ENCODE data around the gene ANO9.
"Not testable (repeated sequence)": the region's sequence is repeated elsewhere in the genome, so short reads cannot be mapped to it uniquely, and the experiment has no call there.

ANO9 gene

DNA sequence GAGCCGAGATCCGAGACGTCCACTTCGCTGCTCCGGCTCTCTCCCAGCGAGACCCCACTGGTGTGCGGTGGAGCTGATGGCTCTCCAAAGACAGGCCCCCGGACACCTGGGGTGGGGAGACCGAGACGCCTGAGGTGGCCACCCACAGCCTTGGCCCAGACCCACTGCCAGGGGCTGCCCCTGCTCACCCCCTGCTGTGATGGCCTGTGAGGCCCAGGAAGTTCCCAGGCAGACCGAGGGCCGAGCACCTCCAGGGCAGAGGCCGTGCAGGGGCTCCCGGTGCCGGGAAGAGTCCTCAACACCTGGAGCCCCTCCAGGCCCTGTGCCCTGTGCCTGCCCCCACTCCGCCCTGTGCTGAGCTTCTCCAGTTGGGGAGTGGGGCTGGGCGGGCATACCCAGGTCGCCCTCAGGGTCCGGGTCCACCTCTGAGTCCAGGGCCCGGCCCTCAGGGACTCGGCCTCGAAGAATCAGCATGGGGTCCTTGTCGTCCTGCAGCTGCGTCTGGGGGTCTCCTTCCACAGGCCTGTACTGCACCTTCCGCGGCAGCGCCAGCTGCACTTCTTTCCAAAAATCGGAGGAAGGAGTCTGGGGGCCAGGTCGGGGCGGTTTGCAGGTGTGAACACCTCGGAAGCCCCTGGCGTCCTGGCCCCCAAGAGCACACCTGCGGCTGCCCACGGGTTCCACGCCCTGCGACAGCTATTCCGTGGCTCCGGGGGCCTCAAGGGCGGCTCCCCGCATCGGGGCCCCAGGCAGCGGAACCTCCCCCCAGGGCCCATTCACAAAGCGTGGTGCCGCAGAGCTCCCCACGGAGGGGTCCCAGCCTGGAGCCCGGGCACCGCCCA, 35.6 kb downstream of the ANO9 start:
- in situ Hi-C loops (cut with MboI; ENCODE audit: low pct_unique_long_range_greater_than_20kb, low sequenced_read_pairs, unreplicated experiment) = no loop called here
- no peak for DNase-seq (ENCODE audit: low spot score)
- TF ChIP-seq, protein P1, sequence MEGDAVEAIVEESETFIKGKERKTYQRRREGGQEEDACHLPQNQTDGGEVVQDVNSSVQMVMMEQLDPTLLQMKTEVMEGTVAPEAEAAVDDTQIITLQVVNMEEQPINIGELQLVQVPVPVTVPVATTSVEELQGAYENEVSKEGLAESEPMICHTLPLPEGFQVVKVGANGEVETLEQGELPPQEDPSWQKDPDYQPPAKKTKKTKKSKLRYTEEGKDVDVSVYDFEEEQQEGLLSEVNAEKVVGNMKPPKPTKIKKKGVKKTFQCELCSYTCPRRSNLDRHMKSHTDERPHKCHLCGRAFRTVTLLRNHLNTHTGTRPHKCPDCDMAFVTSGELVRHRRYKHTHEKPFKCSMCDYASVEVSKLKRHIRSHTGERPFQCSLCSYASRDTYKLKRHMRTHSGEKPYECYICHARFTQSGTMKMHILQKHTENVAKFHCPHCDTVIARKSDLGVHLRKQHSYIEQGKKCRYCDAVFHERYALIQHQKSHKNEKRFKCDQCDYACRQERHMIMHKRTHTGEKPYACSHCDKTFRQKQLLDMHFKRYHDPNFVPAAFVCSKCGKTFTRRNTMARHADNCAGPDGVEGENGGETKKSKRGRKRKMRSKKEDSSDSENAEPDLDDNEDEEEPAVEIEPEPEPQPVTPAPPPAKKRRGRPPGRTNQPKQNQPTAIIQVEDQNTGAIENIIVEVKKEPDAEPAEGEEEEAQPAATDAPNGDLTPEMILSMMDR (IDR thresholded peaks at IDR 0.05; ENCODE audit: extremely low read depth, insufficient read depth, missing control alignments) = no peak

DNA sequence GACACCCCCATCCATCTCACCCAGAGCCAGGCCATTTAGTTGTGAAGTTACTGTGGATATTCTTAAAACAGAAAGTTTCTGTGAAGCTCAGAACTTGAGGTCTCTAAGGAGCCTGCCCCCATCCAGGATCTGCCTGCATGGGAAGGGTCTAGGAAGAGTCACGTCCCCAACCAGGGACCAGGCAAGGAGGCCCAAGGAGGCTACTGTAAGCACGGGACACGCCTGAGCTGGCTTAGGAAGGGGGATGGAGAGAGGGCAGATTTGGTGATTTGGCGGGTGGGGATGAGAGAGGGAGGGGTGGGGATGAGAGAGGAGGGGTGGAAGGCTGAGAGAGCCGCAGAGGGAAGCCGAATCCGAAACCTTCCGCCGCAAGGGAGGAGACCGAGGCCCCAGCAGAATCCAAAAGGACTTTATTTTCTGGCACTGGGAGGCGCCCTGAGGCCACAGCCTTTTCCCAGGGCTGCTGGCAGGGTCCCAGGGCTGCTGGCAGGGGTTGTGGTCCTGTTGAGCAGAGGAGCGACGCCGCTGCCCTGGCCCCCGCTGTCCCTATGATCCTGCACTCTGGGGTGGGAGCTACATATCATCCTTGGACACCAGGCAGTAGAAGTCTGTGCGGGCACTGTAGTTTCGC, 36.4 kb downstream of the ANO9 start:
- TF ChIP-seq, protein P1 (IDR thresholded peaks at IDR 0.05; ENCODE audit: extremely low read depth, insufficient read depth, missing control alignments) = no peak
- no peak for DNase-seq (ENCODE audit: low spot score)

DNA sequence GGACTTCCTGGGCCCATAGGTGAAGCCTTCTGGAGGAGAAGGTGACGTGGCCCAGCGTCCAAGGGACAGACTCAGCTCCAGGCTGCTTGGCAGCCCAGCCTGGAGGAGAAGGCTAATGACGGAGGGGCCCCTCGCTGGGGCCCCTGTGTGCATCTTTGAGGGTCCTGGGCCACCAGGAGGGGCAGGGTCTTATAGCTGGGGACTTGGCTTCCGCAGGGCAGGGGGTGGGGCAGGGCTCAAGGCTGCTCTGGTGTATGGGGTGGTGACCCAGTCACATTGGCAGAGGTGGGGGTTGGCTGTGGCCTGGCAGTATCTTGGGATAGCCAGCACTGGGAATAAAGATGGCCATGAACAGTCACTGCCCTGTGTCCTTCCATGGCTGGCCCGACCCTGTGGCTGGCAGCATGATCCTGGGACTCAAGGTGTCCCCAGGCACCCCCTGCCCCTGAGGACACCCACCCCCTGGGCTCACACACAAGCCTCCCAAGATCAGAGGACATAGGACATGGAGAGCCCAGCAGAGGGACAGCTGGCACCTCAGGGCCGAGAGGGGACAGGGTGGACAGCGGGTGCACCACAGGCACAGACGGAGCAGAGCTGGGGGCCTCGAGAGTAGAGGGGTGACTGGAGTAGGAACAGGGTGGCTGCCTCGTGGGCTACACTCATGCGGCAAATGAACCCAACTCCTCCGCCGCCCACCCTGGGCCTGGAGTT, 37.1 kb downstream of the ANO9 start:
- TF ChIP-seq, protein P1 (IDR thresholded peaks at IDR 0.05; ENCODE audit: extremely low read depth, insufficient read depth, missing control alignments) = no peak
- in situ Hi-C loops (cut with MboI; ENCODE audit: low pct_unique_long_range_greater_than_20kb, low sequenced_read_pairs, unreplicated experiment) = no loop called here
- no peak for DNase-seq (ENCODE audit: low spot score)

More for the DNA sequence above, 36.4 kb downstream of the ANO9 start:
- in situ Hi-C loops (cut with MboI; ENCODE audit: low pct_unique_long_range_greater_than_20kb, low sequenced_read_pairs, unreplicated experiment) = no loop called here

DNA sequence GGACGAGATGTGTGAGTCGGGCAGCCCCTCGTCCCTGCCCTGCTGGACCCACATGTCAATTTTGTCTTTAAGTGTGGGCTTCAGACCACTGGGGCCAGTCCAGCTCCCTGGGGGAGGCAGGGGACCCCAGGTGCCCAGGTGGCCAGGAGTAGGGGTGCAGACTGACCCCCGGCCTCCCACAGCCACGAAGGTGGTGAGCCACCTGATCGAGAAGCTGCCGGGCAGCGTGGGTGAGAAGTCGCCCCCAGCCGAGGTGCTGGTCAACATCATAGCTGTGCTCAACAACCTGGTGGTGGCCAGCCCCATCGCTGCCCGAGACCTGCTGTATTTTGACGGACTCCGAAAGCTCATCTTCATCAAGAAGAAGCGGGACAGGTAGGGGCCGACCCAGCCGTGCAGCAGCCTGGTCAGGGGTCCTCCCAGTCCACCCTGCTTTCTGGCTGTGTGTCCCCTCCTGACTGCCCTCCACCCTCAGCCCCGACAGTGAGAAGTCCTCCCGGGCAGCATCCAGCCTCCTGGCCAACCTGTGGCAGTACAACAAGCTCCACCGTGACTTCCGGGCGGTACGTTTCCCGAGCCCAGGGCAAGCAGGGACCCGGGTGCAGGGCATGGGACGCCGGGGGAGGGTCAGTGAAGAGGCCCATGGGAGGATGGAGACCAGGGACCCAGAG, 37.9 kb downstream of the ANO9 start:
- TF ChIP-seq, protein P1 (IDR thresholded peaks at IDR 0.05; ENCODE audit: extremely low read depth, insufficient read depth, missing control alignments) = no peak
- in situ Hi-C loops (cut with MboI; ENCODE audit: low pct_unique_long_range_greater_than_20kb, low sequenced_read_pairs, unreplicated experiment) = no loop called here
- no peak for DNase-seq (ENCODE audit: low spot score)

DNA sequence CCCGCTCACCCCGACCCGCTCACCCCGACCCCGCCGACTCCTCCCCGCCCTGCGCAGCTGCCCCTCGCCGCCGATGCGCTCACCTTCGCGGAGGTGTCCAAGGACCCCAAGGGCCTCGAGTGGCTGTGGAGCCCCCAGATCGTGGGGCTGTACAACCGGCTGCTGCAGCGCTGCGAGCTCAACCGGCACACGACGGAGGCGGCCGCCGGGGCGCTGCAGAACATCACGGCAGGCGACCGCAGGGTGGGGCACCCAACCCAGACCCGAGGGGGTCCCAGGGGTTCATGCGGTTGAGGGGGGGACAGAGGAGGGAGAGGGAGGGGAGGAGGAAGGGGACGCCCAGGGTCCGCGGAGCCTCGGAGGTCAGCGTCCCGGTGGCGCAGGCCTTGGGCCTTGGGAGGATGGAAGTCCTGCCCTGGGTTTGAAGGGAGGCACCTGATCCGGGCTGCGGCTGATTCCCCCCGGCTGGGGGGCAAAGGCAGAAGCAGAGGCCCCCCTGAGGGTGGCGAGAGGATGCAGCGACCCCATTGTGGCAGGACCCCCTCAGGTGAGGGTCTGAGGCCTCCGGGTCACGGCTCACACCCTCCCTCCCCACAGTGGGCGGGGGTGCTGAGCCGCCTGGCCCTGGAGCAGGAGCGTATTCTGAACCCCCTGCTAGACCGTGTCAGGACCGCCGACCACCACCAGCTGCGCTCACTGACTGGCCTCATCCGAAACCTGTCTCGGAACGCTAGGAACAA, 38.6 kb downstream of the ANO9 start:
- DNase-seq (ENCODE audit: low spot score) = no peak
- in situ Hi-C loops (cut with MboI; ENCODE audit: low pct_unique_long_range_greater_than_20kb, low sequenced_read_pairs, unreplicated experiment) = no loop called here
- TF ChIP-seq, protein P1 (IDR thresholded peaks at IDR 0.05; ENCODE audit: extremely low read depth, insufficient read depth, missing control alignments) = no peak

DNA sequence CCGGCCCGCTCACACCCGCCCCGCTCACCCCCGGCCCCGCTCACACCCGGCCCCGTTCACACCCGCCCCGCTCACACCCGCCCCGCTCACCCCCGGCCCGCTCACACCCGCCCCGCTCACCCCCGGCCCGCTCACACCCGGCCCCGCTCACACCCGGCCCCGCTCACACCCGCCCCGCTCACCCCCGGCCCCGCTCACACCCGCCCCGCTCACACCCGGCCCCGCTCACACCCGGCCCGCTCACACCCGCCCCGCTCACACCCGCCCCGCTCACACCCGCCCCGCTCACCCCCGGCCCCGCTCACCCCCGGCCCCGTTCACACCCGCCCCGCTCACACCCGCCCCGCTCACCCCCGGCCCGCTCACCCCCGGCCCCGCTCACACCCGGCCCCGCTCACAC, 40.6 kb downstream of the ANO9 start:
- in situ Hi-C loops (cut with MboI; ENCODE audit: low pct_unique_long_range_greater_than_20kb, low sequenced_read_pairs, unreplicated experiment); DNase-seq (ENCODE audit: low spot score): not testable (repeated sequence)
